Nephron (organoid): ENCODE results near the gene AGAP1.

Experiments used
- H3K27ac Mint-ChIP-seq, 3 experiments: 2 replicates each; pipeline ENCODE4 v1.8.0; 2020; ENCODE audit warnings: mixed read lengths in 3 of 3, mild to moderate bottlenecking in 2 of 3, moderate library complexity in 1 of 3
- H3K27me3 Mint-ChIP-seq: 2 replicates; pipeline ENCODE4 v1.8.0; 2021; ENCODE audit warnings: low read depth, mild to moderate bottlenecking, moderate library complexity, mixed read lengths
- H3K36me3 Mint-ChIP-seq: 2 replicates; pipeline ENCODE4 v1.8.0; 2020; ENCODE audit warnings: low read depth, mixed read lengths
- H3K4me1 Mint-ChIP-seq: 2 replicates; pipeline ENCODE4 v1.8.0; 2020; ENCODE audit warnings: mixed read lengths
- H3K4me3 Mint-ChIP-seq, 3 experiments: 2 replicates each; pipeline ENCODE4 v1.8.0; 2020; ENCODE audit warnings: mild to moderate bottlenecking in 3 of 3, mixed read lengths in 3 of 3, moderate library complexity in 2 of 3
- H3K9me3 Mint-ChIP-seq: 2 replicates; pipeline ENCODE4 v1.8.0; 2020; ENCODE audit warnings: mixed read lengths
- CTCF ChIP-seq, 3 experiments: fragments of 200-600 bp; sonication (generic); IDR thresholded peaks; one replicate each; pipeline ENCODE4 v1.5.0; 2021; ENCODE audit warnings: antibody characterized with exemption in 3 of 3; ENCODE audit not compliant: unreplicated experiment in 3 of 3

The AGAP1 gene

DNA sequence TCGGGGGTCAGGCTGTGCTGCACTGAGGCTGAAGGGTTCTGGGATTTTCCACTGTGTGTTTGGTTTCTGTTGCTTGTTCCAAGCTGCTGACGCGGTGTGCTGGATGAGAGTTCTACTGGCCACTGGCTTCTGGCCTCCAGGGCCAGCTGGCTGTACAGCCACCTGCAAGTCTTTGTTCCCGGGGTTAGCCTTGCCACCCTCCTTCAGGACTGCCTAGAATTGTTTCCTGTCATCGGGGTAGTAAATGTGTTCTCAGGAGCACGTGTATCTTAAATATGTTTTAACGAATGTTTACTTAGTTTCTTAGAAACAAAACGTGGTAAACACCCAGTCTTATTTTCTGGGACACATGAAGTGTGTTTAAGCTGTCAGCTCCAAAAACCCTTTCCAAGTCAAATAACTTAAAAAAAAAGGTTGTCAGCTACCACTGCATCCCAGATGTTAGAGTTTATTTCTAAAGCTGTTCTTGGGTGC lies 231.2 kb downstream of the AGAP1 start:
- Mint-ChIP-seq H3K27ac (no peak overlapping the region), H3K4me3 (no peak overlapping the region), H3K9me3 (no peaks in the 10 kb centered on the region), H3K27me3 (no peaks in the 10 kb centered on the region), H3K4me1 (no peaks in the 10 kb centered on the region), H3K36me3 (peaks cover 23% of the 10 kb centered on the region)
- TF ChIP-seq CTCF (IDR thresholded peaks at IDR 0.05; ENCODE audit: unreplicated experiment in 3 of 3), result no peak

DNA sequence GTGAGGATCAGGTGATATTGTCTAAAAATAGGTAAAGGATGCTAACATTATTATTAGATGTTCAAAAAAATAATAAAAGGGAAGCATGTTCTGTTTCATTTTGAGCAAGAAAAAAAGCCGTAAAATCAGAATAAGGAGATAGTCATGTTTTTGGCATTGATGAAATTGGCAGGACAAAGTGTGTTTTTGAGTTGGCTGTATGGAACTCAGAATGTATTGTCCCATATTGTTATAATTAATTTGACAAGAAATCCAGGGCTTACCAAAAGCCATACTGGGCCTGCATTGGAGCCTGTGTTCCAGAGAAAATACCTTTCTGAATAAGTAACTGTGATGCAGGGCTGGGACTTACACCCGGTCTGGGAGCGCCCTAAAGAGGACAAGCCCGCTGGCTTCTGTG lies 232.0 kb downstream of the AGAP1 start:
- no peak for TF ChIP-seq CTCF (IDR thresholded peaks at IDR 0.05; ENCODE audit: unreplicated experiment in 3 of 3)
- Mint-ChIP-seq H3K9me3 (no peaks in the 10 kb centered on the region), H3K27me3 (no peaks in the 10 kb centered on the region), H3K4me1 (no peaks in the 10 kb centered on the region), H3K27ac (no peak overlapping the region), H3K4me3 (no peak overlapping the region), H3K36me3 (peaks cover 16% of the 10 kb centered on the region)

DNA sequence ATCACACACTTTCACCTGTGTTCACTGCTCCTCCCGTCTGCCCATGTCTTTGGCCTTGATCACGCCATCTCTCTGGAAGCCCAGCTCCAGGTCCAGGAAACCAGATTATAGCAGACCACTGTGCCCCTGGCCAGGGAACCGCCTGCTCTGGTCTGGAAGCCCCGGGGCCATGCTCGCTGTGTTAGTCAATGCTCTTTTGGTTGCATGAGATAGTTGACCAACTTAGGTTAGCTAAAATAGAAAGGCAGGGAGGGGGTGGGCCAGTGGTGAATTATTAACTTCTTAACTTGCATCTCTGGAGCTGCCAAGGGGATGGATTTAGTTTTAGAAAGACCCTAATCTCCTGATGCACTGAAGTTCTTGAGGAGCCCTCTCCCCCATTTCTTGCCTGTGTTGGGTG lies 232.7 kb downstream of the AGAP1 start:
- Mint-ChIP-seq H3K4me1 (no peaks in the 10 kb centered on the region), H3K4me3 (no peak overlapping the region), H3K27me3 (no peaks in the 10 kb centered on the region), H3K27ac (no peak overlapping the region), H3K9me3 (no peaks in the 10 kb centered on the region), H3K36me3 (peaks cover 11% of the 10 kb centered on the region)
- no peak for TF ChIP-seq CTCF (IDR thresholded peaks at IDR 0.05; ENCODE audit: unreplicated experiment in 3 of 3)

DNA sequence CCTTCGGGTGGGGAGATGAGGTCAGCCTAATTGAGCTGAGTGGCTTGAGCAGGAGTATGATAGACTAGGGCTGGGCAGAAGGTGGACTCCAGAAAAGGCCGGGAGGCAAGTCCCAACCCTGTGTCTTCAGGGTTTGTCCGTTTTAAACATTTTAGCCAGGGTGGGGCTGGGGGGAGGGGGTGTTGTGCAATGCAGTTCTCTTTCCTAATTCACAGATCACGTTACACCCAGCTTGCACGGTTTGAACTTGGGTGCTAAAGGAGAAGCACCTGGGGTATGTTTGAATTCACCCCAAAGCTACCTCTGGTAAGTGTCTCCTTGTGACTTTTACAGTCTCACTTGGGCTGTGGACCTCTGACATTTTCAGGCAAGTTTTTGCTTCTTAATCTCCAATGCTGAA lies 233.3 kb downstream of the AGAP1 start:
- no peaks in the 10 kb centered on the region for H3K27me3 Mint-ChIP-seq
- H3K4me1 Mint-ChIP-seq, result no peaks in the 10 kb centered on the region
- peaks cover 5% of the 10 kb centered on the region for H3K36me3 Mint-ChIP-seq
- H3K27ac Mint-ChIP-seq, result no peak overlapping the region
- no peak overlapping the region for H3K4me3 Mint-ChIP-seq
- no peaks in the 10 kb centered on the region for H3K9me3 Mint-ChIP-seq
- TF ChIP-seq CTCF (IDR thresholded peaks at IDR 0.05; ENCODE audit: unreplicated experiment in 3 of 3), result no peak

DNA sequence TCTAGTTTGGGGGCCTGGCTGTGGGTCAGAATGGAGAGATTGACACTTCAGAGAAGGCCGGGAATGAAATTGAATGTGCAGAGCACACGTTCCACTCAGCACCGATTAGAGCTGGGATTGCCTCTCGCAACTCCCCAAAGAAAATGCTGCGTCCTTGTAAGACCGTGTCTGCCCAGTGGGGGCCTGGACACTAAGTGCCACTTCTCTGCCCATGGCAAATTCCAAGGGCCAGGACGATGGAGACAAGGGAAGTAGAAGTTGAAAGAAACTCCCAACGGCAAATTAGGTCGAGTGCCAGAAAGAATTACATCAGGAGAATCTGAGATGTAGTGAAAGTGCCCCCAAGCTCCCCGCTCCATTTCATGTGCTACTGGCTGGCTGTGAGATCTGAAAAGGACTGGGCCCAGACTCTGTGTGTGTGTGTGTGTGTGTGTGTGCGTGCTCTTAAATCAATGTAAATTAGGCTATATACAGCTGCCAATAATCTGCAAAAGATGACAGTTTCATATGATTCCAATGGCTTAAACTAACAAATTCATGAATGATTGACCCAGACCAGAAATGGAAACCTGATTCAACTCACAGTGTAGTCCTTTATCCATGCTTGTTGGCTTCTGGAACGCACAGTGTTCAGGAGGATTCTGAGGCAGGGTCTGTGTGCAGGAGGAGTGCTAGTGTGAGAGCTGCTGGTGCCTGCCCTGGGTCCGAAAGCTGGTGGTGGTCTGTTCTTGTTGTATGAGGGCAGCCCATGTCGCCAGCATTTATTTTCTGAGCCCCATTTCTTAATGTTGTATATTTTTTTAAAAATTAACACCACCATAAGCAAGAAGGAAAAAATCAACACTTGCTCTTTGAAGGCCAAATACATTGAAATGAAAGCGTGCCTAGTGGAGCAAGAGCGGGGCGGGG lies 234.3 kb downstream of the AGAP1 start:
- Mint-ChIP-seq H3K27ac (no peak overlapping the region), H3K4me3 (no peak overlapping the region), H3K4me1 (no peaks in the 10 kb centered on the region), H3K36me3 (no peaks in the 10 kb centered on the region), H3K9me3 (no peaks in the 10 kb centered on the region), H3K27me3 (peaks cover 5% of the 10 kb centered on the region)
- no peak for TF ChIP-seq CTCF (IDR thresholded peaks at IDR 0.05; ENCODE audit: unreplicated experiment in 3 of 3)
